HepG2 (cell line): ENCODE results near the gene ARMH2. TPM values are rescaled to one million over a fixed set of nuclear protein-coding genes. Genes with fewer than 3 reads are reported as not detected.
A peak's percentile ranks its signal among the peaks of the same experiment; 100 is the strongest.

Source experiments
- ARID5B ChIP-seq: IDR thresholded peaks from 2 replicates; pipeline ENCODE4 v1.4.0; 2020; ENCODE audit warnings: mild to moderate bottlenecking, missing genetic modification reagents
- CCAR2 ChIP-seq: fragments of 200-400 bp; formaldehyde crosslinking; optimal IDR thresholded peaks from 2 replicates; pipeline ENCODE3; 2018; ENCODE audit warnings: low read depth, mild to moderate bottlenecking, low read length, moderate library complexity
- CEBPZ ChIP-seq: IDR thresholded peaks from 2 replicates; pipeline ENCODE4 v1.6.1; 2012; ENCODE audit warnings: low read length, improper control_type of control experiment
- MAF1 ChIP-seq: sonication (generic); formaldehyde crosslinking; IDR thresholded peaks from 2 replicates; pipeline ENCODE4 v1.5.0; 2020; ENCODE audit warnings: missing genetic modification reagents, borderline replicate concordance
- SNAPC2 ChIP-seq: sonication (generic); formaldehyde crosslinking; IDR thresholded peaks from 2 replicates; pipeline ENCODE4 v1.8.1; 2022; ENCODE audit warnings: mild to moderate bottlenecking, missing genetic modification reagents
- SRSF9 ChIP-seq: fragments of 200-400 bp; formaldehyde crosslinking; IDR thresholded peaks from 2 replicates; pipeline ENCODE4 v1.6.1; 2018; ENCODE audit warnings: borderline replicate concordance, mild to moderate bottlenecking, low read depth, low read length; ENCODE audit not compliant: insufficient read depth, poor library complexity, severe bottlenecking
- ZFP36 ChIP-seq: fragments of 150-350 bp; IDR thresholded peaks from 2 replicates; pipeline ENCODE4 v1.6.1; 2018; ENCODE audit warnings: borderline replicate concordance, low read length, low read depth; ENCODE audit not compliant: partially characterized antibody
- ZNF232 ChIP-seq: sonication (generic); formaldehyde crosslinking; IDR thresholded peaks from 2 replicates; pipeline ENCODE4 v1.4.0; 2020; ENCODE audit warnings: missing genetic modification reagents, borderline replicate concordance
- ZNF33A ChIP-seq: sonication (generic); formaldehyde crosslinking; IDR thresholded peaks from 2 replicates; pipeline ENCODE4 v1.5.1; 2020; ENCODE audit warnings: missing genetic modification reagents, mild to moderate bottlenecking, moderate library complexity, borderline replicate concordance
- ZNF639 ChIP-seq: conservative IDR thresholded peaks from 2 replicates; pipeline ENCODE4 v1.6.1; 2018; ENCODE audit warnings: missing genetic modification reagents
- ZNF737 ChIP-seq: sonication (generic); formaldehyde crosslinking; IDR thresholded peaks from 2 replicates; pipeline ENCODE4 v1.5.0; 2020; ENCODE audit warnings: missing genetic modification reagents, mild to moderate bottlenecking, borderline replicate concordance
- ZNF75D ChIP-seq: sonication (generic); formaldehyde crosslinking; IDR thresholded peaks from 2 replicates; pipeline ENCODE4 v1.8.1; 2023; ENCODE audit warnings: missing genetic modification reagents, mild to moderate bottlenecking, borderline replicate concordance
- polyA plus RNA-seq, 8 experiments: library from polyadenylated mRNA; depleted of rRNA in 3 of 8; stranded (reverse) in 7 of 8; unstranded in 1 of 8; fragments of >200 nt; fragmentation: Illumina TruSeq in 4 of 8; extraction: Trizol in 4 of 8; gene quantifications; 2 replicates each; pipeline versions ENCODE4 v1.2.1 to v1.2.3, GENCODE V29; 2011 to 2016; ENCODE audit warnings: low read depth in 4 of 8, missing spikeins in 1 of 8, mixed read lengths in 1 of 8; ENCODE audit not compliant: insufficient read depth in 1 of 8
- total RNA-seq, 5 experiments: library from RNA; depleted of rRNA; stranded (reverse); fragments of >200 nt; fragmentation: Illumina TruSeq; extraction: Trizol; gene quantifications; 2 replicates each; pipeline ENCODE4 v1.2.3, GENCODE V29; 2016; ENCODE audit warnings: low read depth in 1 of 5
- TF ChIP-seq, protein P1 (sequence below): IDR thresholded peaks from 2 replicates; pipeline ENCODE4 v1.6.1; 2016; ENCODE audit warnings: low read depth
- TF ChIP-seq, protein P2 (sequence below): sonication (generic); formaldehyde crosslinking; IDR thresholded peaks from 2 replicates; pipeline ENCODE4 v1.8.1; 2022; ENCODE audit warnings: low read depth, mild to moderate bottlenecking, missing genetic modification reagents

ARMH2 gene
- total and polyA plus RNA-seq, 2 of the 13 experiments (the other 11 are each of a cell fraction or from before 2014, with no cell fraction given): not detected

DNA sequence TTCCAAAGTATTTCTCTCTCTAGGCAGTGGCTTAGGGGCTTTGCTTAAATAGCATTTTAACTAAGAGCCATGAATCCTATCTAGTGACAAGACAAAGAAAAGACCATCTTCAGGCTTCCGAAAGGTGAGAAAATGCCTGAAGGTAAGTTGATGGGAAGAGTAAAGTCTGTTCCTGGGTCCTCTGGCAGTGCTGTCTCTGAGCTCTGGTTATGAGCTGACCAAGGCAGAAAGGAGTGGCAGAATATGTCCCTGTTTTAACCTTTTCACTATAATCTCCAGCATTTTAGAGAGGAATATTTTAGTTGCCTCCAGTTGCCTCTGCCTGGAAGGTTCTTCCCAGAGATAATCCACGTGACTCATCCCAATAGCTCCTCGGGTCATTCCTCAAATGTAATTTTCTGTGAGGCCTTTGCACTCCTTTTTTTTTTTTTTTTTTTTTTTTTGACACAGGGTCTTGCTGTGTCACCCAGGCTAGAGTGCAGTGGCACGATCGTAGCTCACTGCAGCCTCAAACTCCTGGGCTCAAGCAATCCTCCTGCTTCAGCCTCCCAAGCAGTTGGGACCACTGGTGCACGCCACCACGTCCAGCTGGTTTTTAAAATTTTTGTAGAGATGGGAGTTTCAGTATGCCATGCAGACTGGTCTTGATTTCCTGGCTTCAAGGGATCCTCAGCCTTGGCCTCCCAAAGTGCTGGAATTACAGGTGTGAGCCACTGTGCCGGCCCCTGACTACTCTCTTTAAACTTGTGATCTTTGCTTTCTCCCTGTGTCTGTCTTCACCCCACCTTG is 3.7 kb upstream of the ARMH2 start (continued):
- TF ChIP-seq MAF1 (CRISPR knock-in tag): no peak
- no peak for TF ChIP-seq SNAPC2 (CRISPR knock-in tag)
- TF ChIP-seq CCAR2: no peak
- peak; percentile 49; the same call in 1 of the 2 replicates for TF ChIP-seq ZNF232 (CRISPR knock-in tag)
- TF ChIP-seq ZNF737 (CRISPR knock-in tag): no peak
- no peak for TF ChIP-seq ZNF639 (CRISPR knock-in tag)
- TF ChIP-seq, protein P1, sequence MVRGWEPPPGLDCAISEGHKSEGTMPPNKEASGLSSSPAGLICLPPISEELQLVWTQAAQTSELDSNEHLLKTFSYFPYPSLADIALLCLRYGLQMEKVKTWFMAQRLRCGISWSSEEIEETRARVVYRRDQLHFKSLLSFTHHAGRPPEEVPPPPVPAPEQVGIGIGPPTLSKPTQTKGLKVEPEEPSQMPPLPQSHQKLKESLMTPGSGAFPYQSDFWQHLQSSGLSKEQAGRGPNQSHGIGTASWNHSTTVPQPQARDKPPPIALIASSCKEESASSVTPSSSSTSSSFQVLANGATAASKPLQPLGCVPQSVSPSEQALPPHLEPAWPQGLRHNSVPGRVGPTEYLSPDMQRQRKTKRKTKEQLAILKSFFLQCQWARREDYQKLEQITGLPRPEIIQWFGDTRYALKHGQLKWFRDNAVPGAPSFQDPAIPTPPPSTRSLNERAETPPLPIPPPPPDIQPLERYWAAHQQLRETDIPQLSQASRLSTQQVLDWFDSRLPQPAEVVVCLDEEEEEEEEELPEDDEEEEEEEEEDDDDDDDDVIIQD (CRISPR knock-in tag): no peak
- TF ChIP-seq ZFP36: no peak
- TF ChIP-seq, protein P2, sequence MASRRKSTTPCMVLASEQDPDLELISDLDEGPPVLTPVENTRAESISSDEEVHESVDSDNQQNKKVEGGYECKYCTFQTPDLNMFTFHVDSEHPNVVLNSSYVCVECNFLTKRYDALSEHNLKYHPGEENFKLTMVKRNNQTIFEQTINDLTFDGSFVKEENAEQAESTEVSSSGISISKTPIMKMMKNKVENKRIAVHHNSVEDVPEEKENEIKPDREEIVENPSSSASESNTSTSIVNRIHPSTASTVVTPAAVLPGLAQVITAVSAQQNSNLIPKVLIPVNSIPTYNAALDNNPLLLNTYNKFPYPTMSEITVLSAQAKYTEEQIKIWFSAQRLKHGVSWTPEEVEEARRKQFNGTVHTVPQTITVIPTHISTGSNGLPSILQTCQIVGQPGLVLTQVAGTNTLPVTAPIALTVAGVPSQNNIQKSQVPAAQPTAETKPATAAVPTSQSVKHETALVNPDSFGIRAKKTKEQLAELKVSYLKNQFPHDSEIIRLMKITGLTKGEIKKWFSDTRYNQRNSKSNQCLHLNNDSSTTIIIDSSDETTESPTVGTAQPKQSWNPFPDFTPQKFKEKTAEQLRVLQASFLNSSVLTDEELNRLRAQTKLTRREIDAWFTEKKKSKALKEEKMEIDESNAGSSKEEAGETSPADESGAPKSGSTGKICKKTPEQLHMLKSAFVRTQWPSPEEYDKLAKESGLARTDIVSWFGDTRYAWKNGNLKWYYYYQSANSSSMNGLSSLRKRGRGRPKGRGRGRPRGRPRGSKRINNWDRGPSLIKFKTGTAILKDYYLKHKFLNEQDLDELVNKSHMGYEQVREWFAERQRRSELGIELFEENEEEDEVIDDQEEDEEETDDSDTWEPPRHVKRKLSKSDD: no peak
- TF ChIP-seq SRSF9: no peak
- no peak for TF ChIP-seq CEBPZ
- peak; percentile 37 for TF ChIP-seq ARID5B (CRISPR knock-in tag)
- no peak for TF ChIP-seq ZNF75D
- TF ChIP-seq ZNF33A: no peak
